GM10266 (cell line): ENCODE measurements around the gene NUDT16L1.

Source experiments
- DNase-seq: peaks from one replicate; pipeline ENCODE4 v3.0.0; 2012; ENCODE audit errors: extremely low spot score
- TF ChIP-seq, protein P1 (sequence below): IDR thresholded peaks from 2 replicates; pipeline ENCODE4 v1.5.1; 2012; ENCODE audit warnings: mild to moderate bottlenecking, low read depth; ENCODE audit not compliant: control insufficient read depth, insufficient read depth; ENCODE audit errors: missing control alignments

NUDT16L1 gene

DNA sequence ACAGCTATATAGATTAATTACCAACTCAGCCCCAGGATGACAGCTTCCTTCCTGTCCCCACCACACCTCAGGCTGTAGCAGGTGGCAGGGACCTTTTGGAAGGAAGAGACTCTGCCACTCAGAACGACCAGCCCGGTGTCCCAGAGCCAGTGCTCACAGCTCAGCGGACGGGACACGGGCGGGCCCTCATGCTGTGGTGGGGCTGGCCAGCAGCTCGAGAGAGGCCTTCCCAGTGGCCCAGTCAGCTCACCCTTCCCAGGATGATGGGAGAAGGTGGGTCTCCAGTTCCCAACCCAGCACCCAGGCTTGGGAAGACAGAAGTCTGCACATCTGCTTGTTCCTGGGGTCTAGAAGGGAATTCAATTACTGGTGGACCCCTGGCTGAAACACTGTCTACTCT lies 10.5 kb downstream of the NUDT16L1 start:
- no peak for DNase-seq
- TF ChIP-seq, protein P1, sequence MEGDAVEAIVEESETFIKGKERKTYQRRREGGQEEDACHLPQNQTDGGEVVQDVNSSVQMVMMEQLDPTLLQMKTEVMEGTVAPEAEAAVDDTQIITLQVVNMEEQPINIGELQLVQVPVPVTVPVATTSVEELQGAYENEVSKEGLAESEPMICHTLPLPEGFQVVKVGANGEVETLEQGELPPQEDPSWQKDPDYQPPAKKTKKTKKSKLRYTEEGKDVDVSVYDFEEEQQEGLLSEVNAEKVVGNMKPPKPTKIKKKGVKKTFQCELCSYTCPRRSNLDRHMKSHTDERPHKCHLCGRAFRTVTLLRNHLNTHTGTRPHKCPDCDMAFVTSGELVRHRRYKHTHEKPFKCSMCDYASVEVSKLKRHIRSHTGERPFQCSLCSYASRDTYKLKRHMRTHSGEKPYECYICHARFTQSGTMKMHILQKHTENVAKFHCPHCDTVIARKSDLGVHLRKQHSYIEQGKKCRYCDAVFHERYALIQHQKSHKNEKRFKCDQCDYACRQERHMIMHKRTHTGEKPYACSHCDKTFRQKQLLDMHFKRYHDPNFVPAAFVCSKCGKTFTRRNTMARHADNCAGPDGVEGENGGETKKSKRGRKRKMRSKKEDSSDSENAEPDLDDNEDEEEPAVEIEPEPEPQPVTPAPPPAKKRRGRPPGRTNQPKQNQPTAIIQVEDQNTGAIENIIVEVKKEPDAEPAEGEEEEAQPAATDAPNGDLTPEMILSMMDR = no peak

DNA sequence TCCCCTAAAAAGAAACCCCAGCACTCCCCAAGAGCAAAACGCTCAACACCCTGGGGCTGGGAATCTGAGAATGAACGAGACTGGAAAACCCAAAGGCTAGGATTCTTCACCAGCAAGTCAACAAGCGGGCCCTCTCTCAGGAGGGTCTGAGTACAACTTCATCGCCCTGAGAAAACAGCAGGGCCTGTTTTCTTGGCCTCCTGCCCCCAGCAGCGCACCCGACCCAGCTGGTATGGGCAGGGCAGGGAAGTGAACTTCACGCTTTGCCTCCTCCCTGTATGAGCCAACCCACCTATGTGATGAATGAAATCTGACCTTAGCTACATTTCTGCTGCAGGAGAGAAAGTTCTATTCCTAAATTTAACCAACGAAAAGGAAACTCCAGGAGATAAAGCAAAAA lies 11.1 kb downstream of the NUDT16L1 start:
- DNase-seq = no peak
- TF ChIP-seq, protein P1 = no peak

GRCh38 chr16:4704913-4705312 lies 11.6 kb downstream of the NUDT16L1 start:
- DNase-seq = no peak
- TF ChIP-seq, protein P1 = no peak

GRCh38 chr16:4706871-4707270 lies 13.5 kb downstream of the NUDT16L1 start:
- TF ChIP-seq, protein P1 = no peak
- no peak for DNase-seq

DNA sequence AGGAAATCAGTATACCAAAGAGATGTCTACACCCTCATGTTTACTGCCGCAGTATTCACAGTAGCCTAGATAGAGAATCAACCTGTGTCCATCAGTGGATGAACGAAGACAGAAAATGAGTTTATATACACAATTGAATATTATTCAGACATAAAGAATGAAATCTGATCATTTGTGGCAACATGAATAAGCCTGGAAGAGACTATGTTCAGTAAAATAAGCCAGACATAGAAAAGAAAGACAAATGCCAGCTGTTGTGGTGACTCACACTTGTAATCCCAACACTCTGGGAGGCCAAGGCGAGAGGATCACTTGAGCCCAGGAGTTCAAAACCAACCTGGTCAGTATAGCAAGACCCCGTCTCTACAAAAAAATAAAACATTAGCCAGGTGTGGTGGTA lies 16.1 kb downstream of the NUDT16L1 start:
- TF ChIP-seq, protein P1 = no peak
- DNase-seq = no peak

GRCh38 chr16:4713663-4714501 lies 20.5 kb downstream of the NUDT16L1 start:
- DNase-seq = no peak
- TF ChIP-seq, protein P1 = no peak

- no peak for DNase-seq
- TF ChIP-seq, protein P1 = no peak
These were observed 21.6 kb downstream of the NUDT16L1 start for GRCh38 chr16:4714996-4715395.
